IMR-90 (cell line): Measurements from ENCODE around the gene PET117.
"Not testable (repeated sequence)": the region's sequence is repeated elsewhere in the genome, so short reads cannot be mapped to it uniquely, and the experiment has no call there.

Source experiments
- BHLHE40 ChIP-seq: fragments of 150-350 bp; IDR thresholded peaks from 2 replicates; pipeline ENCODE4 v1.6.1; 2016; ENCODE audit warnings: mild to moderate bottlenecking, low read depth, low read length
- CEBPB ChIP-seq: IDR thresholded peaks from 2 replicates; pipeline ENCODE4 v1.6.1; 2012; ENCODE audit warnings: low read depth, low read length, improper control_type of control experiment
- FOS ChIP-seq: fragments of 150-350 bp; IDR thresholded peaks from 2 replicates; pipeline ENCODE4 v1.6.1; 2016; ENCODE audit warnings: low read depth, low read length
- MAFK ChIP-seq: IDR thresholded peaks from 2 replicates; pipeline ENCODE4 v1.6.1; 2012; ENCODE audit warnings: low read depth, low read length, improper control_type of control experiment
- MAZ ChIP-seq: IDR thresholded peaks from 2 replicates; pipeline ENCODE4 v1.6.1; 2012; ENCODE audit warnings: low read depth, mild to moderate bottlenecking, low read length, improper control_type of control experiment, moderate library complexity, borderline replicate concordance
- MXI1 ChIP-seq: IDR thresholded peaks from 2 replicates; pipeline ENCODE4 v1.6.1; 2012; ENCODE audit warnings: low read depth, mild to moderate bottlenecking, low read length, moderate library complexity, borderline replicate concordance
- POLR2A ChIP-seq: IDR thresholded peaks from 2 replicates; pipeline ENCODE4 v1.6.1; 2012; ENCODE audit warnings: mild to moderate bottlenecking, low read depth, low read length
- RAD21 ChIP-seq: IDR thresholded peaks from 2 replicates; pipeline ENCODE4 v1.6.1; 2012; ENCODE audit warnings: low read length, improper control_type of control experiment
- RCOR1 ChIP-seq: IDR thresholded peaks from 2 replicates; pipeline ENCODE4 v1.6.1; 2012; ENCODE audit warnings: mild to moderate bottlenecking, low read length, improper control_type of control experiment; ENCODE audit not compliant: insufficient replicate concordance
- RFX5 ChIP-seq: IDR thresholded peaks from 2 replicates; pipeline ENCODE4 v1.8.0; 2012; ENCODE audit warnings: low read depth, mild to moderate bottlenecking, low read length, moderate library complexity
- SMC3 ChIP-seq: fragments of 150-350 bp; IDR thresholded peaks from 2 replicates; pipeline ENCODE4 v1.6.1; 2016; ENCODE audit warnings: low read depth, mild to moderate bottlenecking, antibody characterized with exemption, low read length, moderate library complexity
- TF ChIP-seq, protein P1 (sequence below): conservative IDR thresholded peaks from 2 replicates; pipeline ENCODE4 v1.5.1; 2012; ENCODE audit warnings: mild to moderate bottlenecking, low read depth, low read length, improper control_type of control experiment
- TF ChIP-seq, protein P2 (sequence below): fragments of 150-350 bp; IDR thresholded peaks from 2 replicates; pipeline ENCODE4 v1.6.1; 2017; ENCODE audit warnings: mild to moderate bottlenecking, antibody characterized with exemption, low read length, low read depth
- TF ChIP-seq, protein P3 (sequence below): fragments of 150-350 bp; IDR thresholded peaks from 2 replicates; pipeline ENCODE4 v1.6.1; 2016; ENCODE audit warnings: low read depth, mild to moderate bottlenecking, low read length, moderate library complexity, borderline replicate concordance

DNA sequence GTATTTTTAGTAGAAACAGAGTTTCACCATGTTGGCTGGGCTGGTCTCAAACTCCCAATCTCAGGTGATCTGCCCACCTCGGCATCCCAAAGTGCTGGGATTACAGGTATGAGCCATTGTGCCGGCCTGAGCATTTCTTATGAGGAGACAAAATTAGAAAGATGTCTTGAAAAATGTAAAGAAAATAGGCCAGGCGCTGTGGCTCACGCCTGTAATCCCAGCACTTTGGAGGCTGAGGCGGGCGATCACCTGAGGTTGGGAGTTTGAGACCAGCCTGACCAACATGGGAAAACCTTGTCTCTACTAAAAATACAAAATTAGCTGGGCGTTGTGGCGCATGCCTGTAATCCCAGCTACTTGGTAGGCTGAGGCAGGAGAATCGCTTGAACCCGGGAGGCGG, 37.1 kb upstream of the PET117 start:
- TF ChIP-seq POLR2A, SMC3, MAZ, RAD21, MXI1, CEBPB, FOS, BHLHE40, RCOR1, RFX5, MAFK: not testable (repeated sequence)
- TF ChIP-seq, protein P1, sequence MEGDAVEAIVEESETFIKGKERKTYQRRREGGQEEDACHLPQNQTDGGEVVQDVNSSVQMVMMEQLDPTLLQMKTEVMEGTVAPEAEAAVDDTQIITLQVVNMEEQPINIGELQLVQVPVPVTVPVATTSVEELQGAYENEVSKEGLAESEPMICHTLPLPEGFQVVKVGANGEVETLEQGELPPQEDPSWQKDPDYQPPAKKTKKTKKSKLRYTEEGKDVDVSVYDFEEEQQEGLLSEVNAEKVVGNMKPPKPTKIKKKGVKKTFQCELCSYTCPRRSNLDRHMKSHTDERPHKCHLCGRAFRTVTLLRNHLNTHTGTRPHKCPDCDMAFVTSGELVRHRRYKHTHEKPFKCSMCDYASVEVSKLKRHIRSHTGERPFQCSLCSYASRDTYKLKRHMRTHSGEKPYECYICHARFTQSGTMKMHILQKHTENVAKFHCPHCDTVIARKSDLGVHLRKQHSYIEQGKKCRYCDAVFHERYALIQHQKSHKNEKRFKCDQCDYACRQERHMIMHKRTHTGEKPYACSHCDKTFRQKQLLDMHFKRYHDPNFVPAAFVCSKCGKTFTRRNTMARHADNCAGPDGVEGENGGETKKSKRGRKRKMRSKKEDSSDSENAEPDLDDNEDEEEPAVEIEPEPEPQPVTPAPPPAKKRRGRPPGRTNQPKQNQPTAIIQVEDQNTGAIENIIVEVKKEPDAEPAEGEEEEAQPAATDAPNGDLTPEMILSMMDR, result not testable (repeated sequence)
- TF ChIP-seq, protein P2, sequence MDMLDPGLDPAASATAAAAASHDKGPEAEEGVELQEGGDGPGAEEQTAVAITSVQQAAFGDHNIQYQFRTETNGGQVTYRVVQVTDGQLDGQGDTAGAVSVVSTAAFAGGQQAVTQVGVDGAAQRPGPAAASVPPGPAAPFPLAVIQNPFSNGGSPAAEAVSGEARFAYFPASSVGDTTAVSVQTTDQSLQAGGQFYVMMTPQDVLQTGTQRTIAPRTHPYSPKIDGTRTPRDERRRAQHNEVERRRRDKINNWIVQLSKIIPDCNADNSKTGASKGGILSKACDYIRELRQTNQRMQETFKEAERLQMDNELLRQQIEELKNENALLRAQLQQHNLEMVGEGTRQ, result not testable (repeated sequence)
- TF ChIP-seq, protein P3, sequence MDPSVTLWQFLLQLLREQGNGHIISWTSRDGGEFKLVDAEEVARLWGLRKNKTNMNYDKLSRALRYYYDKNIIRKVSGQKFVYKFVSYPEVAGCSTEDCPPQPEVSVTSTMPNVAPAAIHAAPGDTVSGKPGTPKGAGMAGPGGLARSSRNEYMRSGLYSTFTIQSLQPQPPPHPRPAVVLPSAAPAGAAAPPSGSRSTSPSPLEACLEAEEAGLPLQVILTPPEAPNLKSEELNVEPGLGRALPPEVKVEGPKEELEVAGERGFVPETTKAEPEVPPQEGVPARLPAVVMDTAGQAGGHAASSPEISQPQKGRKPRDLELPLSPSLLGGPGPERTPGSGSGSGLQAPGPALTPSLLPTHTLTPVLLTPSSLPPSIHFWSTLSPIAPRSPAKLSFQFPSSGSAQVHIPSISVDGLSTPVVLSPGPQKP, result not testable (repeated sequence)
